AG09309 (cell line): Measurements from ENCODE around the gene ITM2B.
A peak's percentile ranks its signal among the peaks of the same experiment; 100 is the strongest.
"Not testable (repeated sequence)": the region's sequence is repeated elsewhere in the genome, so short reads cannot be mapped to it uniquely, and the experiment has no call there.

Experiments
- DNase-seq: peaks from one replicate; pipeline ENCODE4 v3.0.0-alpha.2; 2010; ENCODE audit warnings: low read depth
- H3K4me3 ChIP-seq: 2 replicates; pipeline ENCODE4 v1.5.1; 2011; ENCODE audit warnings: mild to moderate bottlenecking, low read depth, low read length, moderate library complexity; ENCODE audit not compliant: control insufficient read depth
- CTCF ChIP-seq: IDR thresholded peaks from 2 replicates; pipeline ENCODE4 v1.5.1; 2011; ENCODE audit warnings: mild to moderate bottlenecking, low read depth, low read length, inconsistent platforms; ENCODE audit not compliant: insufficient read depth, control insufficient read depth; ENCODE audit errors: missing control alignments

ITM2B gene

GRCh38 chr13:48235341-48236135 lies 2.5 kb downstream of the ITM2B start:
- no peak for DNase-seq
- H3K4me3 ChIP-seq, result peak overlapping the region; percentile 10

GRCh38 chr13:48236528-48237353 lies 3.7 kb downstream of the ITM2B start:
- H3K4me3 ChIP-seq, result no peak overlapping the region
- no peak for TF ChIP-seq CTCF
- no peak for DNase-seq

More at GRCh38 chr13:48235341-48236135, 2.5 kb downstream of the ITM2B start:
- TF ChIP-seq CTCF, result no peak

- DNase-seq, H3K4me3 ChIP-seq: not testable (repeated sequence)
These were observed 6.4 kb downstream of the ITM2B start for GRCh38 chr13:48239369-48239768.

- no peak for TF ChIP-seq CTCF
- no peak for DNase-seq
- no peak overlapping the region for H3K4me3 ChIP-seq
These were observed 8.6 kb downstream of the ITM2B start for GRCh38 chr13:48241651-48242050.

- DNase-seq, result no peak
- no peak for TF ChIP-seq CTCF
- H3K4me3 ChIP-seq, result no peak overlapping the region
These were observed 9.7 kb downstream of the ITM2B start for GRCh38 chr13:48242677-48243076.

GRCh38 chr13:48244159-48244558 lies 11.2 kb downstream of the ITM2B start:
- TF ChIP-seq CTCF, result no peak
- H3K4me3 ChIP-seq, result no peak overlapping the region
- no peak for DNase-seq

GRCh38 chr13:48246102-48246501 lies 13.1 kb downstream of the ITM2B start:
- no peak for DNase-seq
- H3K4me3 ChIP-seq, result no peak overlapping the region
- TF ChIP-seq CTCF, result no peak
